HCT116 (cell line): ENCODE results near the gene NR4A1.

ENCODE experiments used
- EZH2 ChIP-seq: fragments of 200-600 bp; sonication (generic); IDR thresholded peaks from 2 replicates; pipeline ENCODE4 v1.6.1; 2017; ENCODE audit warnings: antibody characterized with exemption, mixed run types
- EZH2phosphoT487 ChIP-seq: fragments of 200-600 bp; IDR thresholded peaks from 2 replicates; pipeline ENCODE4 v1.6.1; 2018; ENCODE audit warnings: antibody characterized with exemption, borderline replicate concordance
- FOSL1 ChIP-seq: IDR thresholded peaks from 2 replicates; pipeline ENCODE4 v1.6.1; 2012; ENCODE audit warnings: low read depth
- POLR2A ChIP-seq: IDR thresholded peaks from 2 replicates; pipeline ENCODE4 v1.7.0; 2011; ENCODE audit warnings: borderline replicate concordance; ENCODE audit not compliant: insufficient read depth, insufficient read length; ENCODE audit errors: extremely low read depth
- POLR2AphosphoS5 ChIP-seq: IDR thresholded peaks from 2 replicates; pipeline ENCODE4 v1.6.1; 2011; ENCODE audit warnings: mild to moderate bottlenecking, low read depth, low read length, moderate library complexity
- ZFX ChIP-seq: fragments of 450-650 bp; IDR thresholded peaks from 2 replicates; pipeline ENCODE4 v1.6.1; 2017
- TF ChIP-seq, protein P1 (sequence below), 3 experiments: fragments of 200-600 bp in 1 of 3; sonication (generic) in 1 of 3; IDR thresholded peaks in 2 of 3; conservative IDR thresholded peaks in 1 of 3; 2 replicates each; pipeline ENCODE4 v1.5.1; 2012 to 2017; ENCODE audit warnings: low read depth in 2 of 3, low read length in 2 of 3, antibody characterized with exemption in 1 of 3, borderline replicate concordance in 1 of 3, control low read depth in 1 of 3, mild to moderate bottlenecking in 1 of 3, mixed read lengths in 1 of 3, mixed run types in 1 of 3, moderate library complexity in 1 of 3; ENCODE audit not compliant: insufficient read depth in 1 of 3

DNA sequence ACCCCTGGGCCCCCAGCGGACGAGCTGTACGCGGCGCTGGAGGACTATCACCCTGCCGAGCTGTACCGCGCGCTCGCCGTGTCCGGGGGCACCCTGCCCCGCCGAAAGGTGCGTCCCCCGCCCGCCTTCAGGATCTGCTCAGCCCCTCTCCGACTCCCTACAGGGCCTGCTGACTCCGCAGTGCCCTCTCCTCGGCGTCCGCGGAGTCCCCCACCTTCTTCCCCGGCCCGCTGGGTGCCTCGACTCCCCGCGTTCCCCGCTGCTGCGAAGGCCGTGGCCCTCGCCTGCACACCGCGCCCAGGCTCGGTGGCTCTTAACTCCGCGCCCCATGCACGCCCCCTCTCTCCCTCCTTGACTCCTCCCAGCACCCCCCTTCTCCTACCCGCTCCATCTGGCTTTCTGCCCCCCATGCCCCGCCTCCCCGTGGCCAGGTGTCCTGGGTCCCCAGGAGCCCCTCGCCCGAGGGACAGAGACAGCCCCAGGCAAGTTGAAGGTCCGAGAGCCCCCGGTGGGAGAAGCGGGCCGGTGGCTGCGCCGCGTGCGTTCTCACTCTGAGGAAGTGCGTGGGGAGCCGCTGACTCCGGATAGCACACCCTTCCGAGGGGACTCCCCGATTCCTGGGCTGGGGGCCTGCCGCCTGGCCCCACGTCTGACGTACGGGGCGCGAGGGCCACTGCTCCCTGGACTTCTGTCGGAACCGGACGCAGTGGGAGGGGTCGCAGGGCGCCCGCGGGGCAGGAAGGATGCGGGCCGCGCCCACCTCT is 43.9 kb upstream of the NR4A1 start:
- TF ChIP-seq, protein P1, sequence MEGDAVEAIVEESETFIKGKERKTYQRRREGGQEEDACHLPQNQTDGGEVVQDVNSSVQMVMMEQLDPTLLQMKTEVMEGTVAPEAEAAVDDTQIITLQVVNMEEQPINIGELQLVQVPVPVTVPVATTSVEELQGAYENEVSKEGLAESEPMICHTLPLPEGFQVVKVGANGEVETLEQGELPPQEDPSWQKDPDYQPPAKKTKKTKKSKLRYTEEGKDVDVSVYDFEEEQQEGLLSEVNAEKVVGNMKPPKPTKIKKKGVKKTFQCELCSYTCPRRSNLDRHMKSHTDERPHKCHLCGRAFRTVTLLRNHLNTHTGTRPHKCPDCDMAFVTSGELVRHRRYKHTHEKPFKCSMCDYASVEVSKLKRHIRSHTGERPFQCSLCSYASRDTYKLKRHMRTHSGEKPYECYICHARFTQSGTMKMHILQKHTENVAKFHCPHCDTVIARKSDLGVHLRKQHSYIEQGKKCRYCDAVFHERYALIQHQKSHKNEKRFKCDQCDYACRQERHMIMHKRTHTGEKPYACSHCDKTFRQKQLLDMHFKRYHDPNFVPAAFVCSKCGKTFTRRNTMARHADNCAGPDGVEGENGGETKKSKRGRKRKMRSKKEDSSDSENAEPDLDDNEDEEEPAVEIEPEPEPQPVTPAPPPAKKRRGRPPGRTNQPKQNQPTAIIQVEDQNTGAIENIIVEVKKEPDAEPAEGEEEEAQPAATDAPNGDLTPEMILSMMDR (IDR thresholded peaks at IDR 0.05 in 2 of 3, conservative IDR thresholded peaks at IDR 0.05 in 1 of 3; ENCODE audit: borderline replicate concordance in 1 of 3, insufficient read depth in 1 of 3, low read depth in 2 of 3, low read length in 2 of 3) = no peak
- TF ChIP-seq POLR2A (no peak), POLR2AphosphoS5 (no peak), EZH2 (no peak), EZH2phosphoT487 (no peak), FOSL1 (no peak), ZFX (no peak)
